Panc1 (cell line): ENCODE data around the gene LRBA. TPM values are rescaled to one million over a fixed set of nuclear protein-coding genes. Genes with fewer than 3 reads are reported as not detected.

Experiments used
- ATAC-seq: fragments of 200-7000 bp; cut with Tn5 transposase; 2 replicates; pipeline ENCODE4 v1.9.1; 2020; ENCODE audit warnings: mild to moderate bottlenecking, moderate library complexity
- BruUV-seq: library from RNA; stranded (reverse); fragments of 400-500 nt; replicated peaks from 2 replicates; lab custom pipeline; 2021; lab: Mats Ljungman, UMichigan
- CTCF ChIA-PET: fragments of 300-600 bp; sonication (Branson Sonifier 250); formaldehyde crosslinking; loops from one replicate; lab custom pipeline; 2022; ENCODE audit warnings: antibody characterized with exemption; lab: Charles Lee
- POLR2A ChIA-PET: fragments of 300-600 bp; sonication (Branson Sonifier 250); formaldehyde crosslinking; loops from one replicate; lab custom pipeline; 2022; ENCODE audit warnings: antibody characterized with exemption; lab: Charles Lee
- DNase-seq: peaks from one replicate; pipeline ENCODE4 v3.0.0-alpha.2; 2010; ENCODE audit warnings: low read depth, low spot score
- H3K27ac ChIP-seq: 2 replicates; pipeline ENCODE4 v1.5.1; 2011; ENCODE audit warnings: mild to moderate bottlenecking, low read length, inconsistent platforms
- H3K27me3 ChIP-seq: fragments of 200-500 bp; sonication (Bioruptor generic); 2 replicates; pipeline ENCODE4 v1.6.0; 2014; ENCODE audit warnings: low read length, inconsistent platforms; ENCODE audit not compliant: control insufficient read depth, insufficient read depth
- H3K36me3 ChIP-seq: fragments of 200-500 bp; sonication (Bioruptor generic); 2 replicates; pipeline ENCODE4 v1.5.1; 2014; ENCODE audit warnings: inconsistent platforms, mild to moderate bottlenecking, low read length, moderate library complexity; ENCODE audit not compliant: control insufficient read depth, insufficient read depth
- H3K4me1 ChIP-seq: 2 replicates; pipeline ENCODE4 v1.5.1; 2011; ENCODE audit warnings: inconsistent platforms, mild to moderate bottlenecking, low read length, moderate library complexity; ENCODE audit not compliant: control insufficient read depth, insufficient read depth
- H3K4me3 ChIP-seq, 2 experiments: 2 replicates each; pipeline ENCODE4 v1.5.1; 2011 to 2012; ENCODE audit warnings: low read depth in 2 of 2, low read length in 2 of 2, mild to moderate bottlenecking in 2 of 2, inconsistent platforms in 1 of 2, moderate library complexity in 1 of 2
- H3K9me3 ChIP-seq: fragments of 200-500 bp; sonication (Bioruptor generic); 2 replicates; pipeline ENCODE4 v1.5.1; 2014; ENCODE audit warnings: low read depth, mild to moderate bottlenecking, inconsistent platforms, low read length, moderate library complexity; ENCODE audit not compliant: control insufficient read depth, insufficient read depth
- CTCF ChIP-seq: fragments of 450-650 bp; IDR thresholded peaks from 2 replicates; pipeline ENCODE4 v1.5.1; 2017; ENCODE audit warnings: mild to moderate bottlenecking
- POLR2AphosphoS5 ChIP-seq: IDR thresholded peaks from 2 replicates; pipeline ENCODE4 v1.6.1; 2012; ENCODE audit warnings: mild to moderate bottlenecking, low read depth, low read length, moderate library complexity
- REST ChIP-seq, 2 experiments: IDR thresholded peaks; 2 replicates each; pipeline ENCODE4 v1.6.1; 2011 to 2012; ENCODE audit warnings: low read depth in 2 of 2, control low read depth in 1 of 2, low read length in 1 of 2, mild to moderate bottlenecking in 1 of 2, moderate library complexity in 1 of 2; ENCODE audit not compliant: insufficient read depth in 1 of 2
- SIN3A ChIP-seq: IDR thresholded peaks from 2 replicates; pipeline ENCODE4 v1.6.1; 2012; ENCODE audit warnings: low read depth, mild to moderate bottlenecking, low read length, moderate library complexity, borderline replicate concordance; ENCODE audit not compliant: insufficient read depth
- TCF7L2 ChIP-seq: IDR thresholded peaks from 2 replicates; pipeline ENCODE4 v1.6.1; 2011; ENCODE audit warnings: mild to moderate bottlenecking, low read depth, low read length, inconsistent platforms
- in situ Hi-C: cut with HindIII; loops from 2 replicates; pipeline ENCODE4 v1.10.0; 2016; ENCODE audit warnings: low sequenced_read_pairs, low pct_unique_long_range_greater_than_20kb
- intact Hi-C: fragments of 100-400 bp; cut with micrococcal nuclease; formaldehyde crosslinking; loops from one replicate; pipeline ENCODE4 v1.10.0; 2022; ENCODE audit not compliant: unreplicated experiment
- total RNA-seq: library from RNA; stranded (reverse); gene quantifications from one replicate; pipeline ENCODE4 v1.2.1, GENCODE V29; 2021; ENCODE audit not compliant: unreplicated experiment

Gene LRBA
- total RNA-seq, 1 experiment from 2014 or later, result 26.4 TPM

GRCh38 chr4:150251752-150252190, 763.3 kb downstream of the LRBA start:
- in situ Hi-C loops (no loop called here), intact Hi-C loops (no loop called here)
- no peak for ATAC-seq
- no peak overlapping the region for H3K27ac ChIP-seq
- no TSS peak for BruUV-seq
- H3K27me3 ChIP-seq, result no peaks in the 10 kb centered on the region
- H3K4me3 ChIP-seq, result no peak overlapping the region
- DNase-seq, result no peak
- CTCF ChIA-PET, result no interaction called here
- TF ChIP-seq CTCF (no peak), POLR2AphosphoS5 (no peak), SIN3A (no peak), REST (IDR thresholded peaks at IDR 0.05; ENCODE audit: insufficient read depth in 1 of 2, low read depth in 2 of 2, low read length in 1 of 2) (no peak)
- no peaks in the 10 kb centered on the region for H3K36me3 ChIP-seq
- POLR2A ChIA-PET, result no interaction called here
- H3K9me3 ChIP-seq, result no peaks in the 10 kb centered on the region
- H3K4me1 ChIP-seq, result 0 out of 2 replicates have a peak, but pooled peaks cover 7% of the 10 kb centered on the region

GRCh38 chr4:150250998-150251651, 764.0 kb downstream of the LRBA start:
- Histone ChIP-seq H3K9me3 (no peaks in the 10 kb centered on the region), H3K4me1 (0 out of 2 replicates have a peak, but pooled peaks cover 7% of the 10 kb centered on the region), H3K4me3 (no peak overlapping the region), H3K36me3 (no peaks in the 10 kb centered on the region), H3K27me3 (no peaks in the 10 kb centered on the region), H3K27ac (no peak overlapping the region)
- in situ Hi-C loops (no loop called here), intact Hi-C loops (no loop called here)
- ChIA-PET POLR2A (no interaction called here), CTCF (no interaction called here)
- ATAC-seq, result no peak
- no TSS peak for BruUV-seq
- no peak for TF ChIP-seq TCF7L2
- no peak for TF ChIP-seq SIN3A
- no peak for TF ChIP-seq REST (IDR thresholded peaks at IDR 0.05; ENCODE audit: insufficient read depth in 1 of 2, low read depth in 2 of 2, low read length in 1 of 2)
- no peak for TF ChIP-seq POLR2AphosphoS5
- no peak for TF ChIP-seq CTCF
- no peak for DNase-seq
